GM19467 (cell line): ENCODE results near the gene ARIH1.

Experiments
- ATAC-seq: cut with Tn5 transposase; IDR thresholded peaks from one replicate; pipeline ENCODE4 v1.9.1; 2021; ENCODE audit warnings: mild to moderate bottlenecking, moderate library complexity; ENCODE audit not compliant: unreplicated experiment

The ARIH1 gene

DNA sequence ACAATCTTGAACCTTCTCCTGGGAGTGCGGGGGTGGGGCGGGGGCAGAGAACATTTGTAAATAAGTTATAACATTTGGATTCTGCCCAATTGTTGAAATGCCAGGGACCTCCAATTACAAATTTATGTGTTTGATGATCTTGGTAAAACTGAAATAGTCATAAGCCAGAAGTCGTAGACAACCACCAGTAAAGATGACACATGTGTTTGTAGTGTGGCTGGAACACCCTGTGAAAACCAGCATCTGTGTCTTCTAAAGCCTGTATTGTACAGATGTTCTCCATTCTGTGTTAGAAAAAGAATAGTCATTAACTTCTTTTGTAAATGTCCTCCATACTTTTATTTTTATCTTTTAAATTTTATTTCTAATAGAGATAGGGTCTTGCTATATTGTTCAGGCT, 61.8 kb downstream of the ARIH1 start:
- ATAC-seq: no peak

DNA sequence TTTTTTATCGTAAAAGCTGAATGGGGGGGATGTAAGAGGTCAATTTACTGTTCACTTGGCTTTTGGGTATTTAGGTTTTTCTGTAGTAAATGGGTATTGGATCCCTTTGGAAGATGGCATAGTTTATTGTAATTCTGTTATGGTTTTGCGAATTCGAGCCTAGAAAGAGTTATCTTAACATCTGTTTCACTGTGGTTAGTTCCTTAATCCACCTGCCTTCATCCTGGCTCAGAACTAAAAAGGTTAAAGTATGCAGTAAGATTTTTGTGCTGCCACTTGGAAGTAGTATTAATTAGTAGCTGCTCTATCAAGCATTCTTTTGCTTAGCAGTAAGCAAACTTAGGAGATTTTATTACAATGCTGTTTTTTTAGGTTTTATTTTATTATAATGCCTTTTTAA, 62.4 kb downstream of the ARIH1 start:
- ATAC-seq: no peak

DNA sequence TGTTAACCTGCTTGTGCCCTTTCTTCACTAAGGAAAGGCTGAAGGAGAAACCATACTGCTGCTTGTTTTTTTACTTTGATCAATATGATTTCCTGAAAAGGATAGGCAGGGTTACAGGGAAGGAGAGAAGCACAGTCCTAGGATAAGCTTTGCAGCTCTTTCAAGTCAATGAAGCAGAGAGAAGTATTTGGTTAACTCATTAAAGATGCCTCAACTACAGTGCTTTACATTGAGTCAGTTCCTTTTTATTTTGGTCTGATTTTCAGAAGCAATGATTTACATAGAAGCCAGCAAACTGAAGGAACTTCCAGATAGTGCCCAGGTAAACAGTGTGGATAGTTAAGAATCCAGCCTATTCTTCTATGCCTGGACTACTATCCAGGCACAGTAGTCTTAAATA, 64.8 kb downstream of the ARIH1 start:
- ATAC-seq: no peak

DNA sequence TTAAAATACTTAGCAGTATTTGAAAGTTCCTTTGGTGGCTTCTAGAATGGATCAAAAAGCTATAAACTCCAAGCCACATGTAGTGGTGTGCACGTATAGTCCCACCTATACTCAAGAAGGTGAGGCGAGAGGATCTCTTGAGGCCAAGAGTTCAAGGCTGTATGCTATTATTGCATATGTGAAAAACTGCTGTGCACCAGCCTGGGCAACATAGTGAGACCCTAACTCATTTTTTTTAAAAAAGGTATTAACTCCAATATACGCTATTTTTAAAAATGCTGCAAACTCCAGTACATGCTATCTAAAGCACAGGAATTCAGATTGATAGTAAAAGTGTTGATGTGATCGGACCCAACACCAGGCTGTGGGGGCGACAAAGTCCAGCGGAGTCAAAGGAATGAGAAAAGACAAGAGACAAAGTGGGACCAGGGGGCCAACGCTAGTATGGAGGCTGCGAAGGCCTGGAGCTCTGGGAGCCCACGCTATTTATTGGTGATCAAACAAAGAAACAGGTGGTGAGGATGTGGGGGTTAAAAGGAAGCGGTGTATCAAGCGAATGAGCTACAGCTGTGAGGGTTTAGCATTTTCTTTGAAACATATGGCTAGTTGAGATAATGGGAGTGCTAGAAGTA, 66.6 kb downstream of the ARIH1 start:
- ATAC-seq: no peak

DNA sequence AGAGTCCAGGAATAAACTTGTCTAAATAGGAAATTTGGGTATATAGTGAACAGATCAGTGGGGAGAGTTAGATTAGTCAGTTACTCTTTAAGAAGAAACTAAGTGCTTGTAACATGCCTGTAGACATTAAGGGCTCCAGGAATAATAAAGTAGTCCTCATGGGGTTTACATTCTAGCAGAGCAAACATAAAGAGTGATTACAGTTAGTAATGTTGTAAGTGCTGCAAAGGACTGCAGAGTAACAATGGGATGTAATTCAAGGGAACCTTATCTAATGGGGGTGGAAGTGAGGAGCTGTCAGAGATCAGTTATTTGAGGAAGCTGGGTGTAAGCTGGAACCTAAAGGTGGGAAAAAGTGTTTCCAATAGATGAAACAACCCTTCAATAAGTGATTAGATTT, 67.5 kb downstream of the ARIH1 start:
- ATAC-seq: no peak

GRCh38 chr15:72545156-72545555, 71.0 kb downstream of the ARIH1 start:
- ATAC-seq: no peak

- ATAC-seq: no peak
These were observed 80.6 kb downstream of the ARIH1 start for GRCh38 chr15:72554471-72555425.

DNA sequence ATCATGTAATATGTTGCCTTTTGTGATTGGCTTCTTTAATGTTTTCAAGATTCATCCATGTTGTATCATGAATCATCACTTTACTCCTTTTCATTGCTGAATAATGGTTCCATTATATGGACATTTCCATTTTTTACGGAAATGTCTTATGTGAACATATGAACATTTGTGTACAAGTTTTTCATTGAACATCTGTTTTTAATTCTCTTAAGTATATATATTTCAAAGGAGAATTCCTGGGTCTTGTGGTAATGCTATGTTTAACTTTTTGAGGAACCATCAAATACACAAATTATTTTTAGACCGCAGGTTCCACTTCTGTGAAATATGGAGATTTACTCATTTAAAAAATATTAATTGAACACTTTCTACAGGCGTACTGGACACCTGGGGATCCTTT, 85.7 kb downstream of the ARIH1 start:
- no peak for ATAC-seq

DNA sequence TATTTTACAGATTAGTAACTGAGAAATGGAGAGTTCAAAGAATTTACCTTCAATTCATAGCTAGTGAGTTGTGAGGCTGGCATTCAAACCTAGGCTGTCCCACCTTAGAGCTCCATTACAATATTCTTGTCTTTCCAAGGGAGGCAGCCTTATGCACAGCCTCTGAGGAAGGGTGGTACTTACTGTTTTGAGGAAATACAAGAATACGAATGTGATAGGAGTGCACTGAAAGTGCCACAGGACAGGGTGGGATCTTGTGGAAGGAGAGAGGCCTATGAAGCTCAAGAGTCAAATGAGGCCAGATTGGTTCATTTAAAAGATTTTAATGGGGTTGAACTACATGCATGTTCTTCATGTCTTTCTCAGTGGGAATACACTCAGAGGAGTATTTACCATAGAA, 86.3 kb downstream of the ARIH1 start:
- ATAC-seq: no peak

DNA sequence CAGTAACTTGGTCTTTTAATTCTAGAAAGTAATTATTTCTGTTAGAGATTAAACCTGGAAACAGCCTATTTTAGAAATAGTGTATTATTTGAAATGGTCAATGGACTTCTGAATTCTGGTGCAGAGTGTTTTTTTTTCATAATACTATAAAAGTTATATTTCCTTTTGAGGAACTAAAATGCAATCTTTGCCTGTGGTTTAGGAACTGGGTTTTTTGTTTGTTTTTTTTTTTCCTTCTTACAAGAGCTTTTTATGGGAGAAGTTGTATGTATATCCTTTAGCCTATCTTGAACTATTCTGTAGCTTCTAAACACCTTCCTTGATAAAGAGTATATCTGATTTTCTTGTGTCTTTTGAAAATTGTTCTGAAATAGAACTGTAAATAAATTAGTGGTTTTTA, 88.3 kb downstream of the ARIH1 start:
- ATAC-seq: no peak

DNA sequence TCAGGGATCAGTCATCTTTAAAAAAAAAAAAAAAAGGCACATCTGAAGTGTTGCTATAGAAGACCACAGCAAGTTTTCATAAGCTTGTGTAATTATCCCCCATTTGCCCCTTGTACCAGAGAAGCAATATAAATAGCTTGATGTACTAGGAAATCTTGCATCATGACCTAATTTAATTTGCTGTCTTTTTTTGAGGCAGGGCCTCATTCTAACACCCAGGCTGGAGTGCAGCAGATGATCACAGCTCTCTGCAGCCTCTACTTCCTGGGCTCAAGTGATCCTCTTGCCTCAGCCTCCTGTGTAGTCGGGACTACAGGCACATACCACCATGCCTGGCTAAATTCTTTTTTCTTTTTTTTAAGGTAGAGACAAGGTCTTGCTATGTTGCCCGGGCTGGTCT, 88.7 kb downstream of the ARIH1 start:
- no peak for ATAC-seq

DNA sequence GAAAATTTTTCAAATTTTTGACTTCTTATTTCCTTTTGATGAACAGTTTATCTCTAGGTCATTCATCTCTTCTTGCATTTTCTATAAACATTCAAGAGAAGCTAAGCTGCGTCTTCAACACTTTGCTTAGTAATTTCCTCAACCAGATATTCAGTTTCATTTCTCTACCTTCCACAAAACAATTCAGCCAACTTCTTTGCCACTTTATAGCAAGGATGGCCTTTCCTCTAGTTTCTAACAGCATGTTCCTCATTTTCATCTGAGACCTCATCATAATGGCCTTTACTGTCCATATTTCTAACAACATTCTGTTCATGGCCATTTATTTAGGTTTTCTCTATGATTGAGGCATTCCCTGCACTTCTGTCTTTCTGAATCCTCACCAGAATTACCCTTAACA, 90.0 kb downstream of the ARIH1 start:
- ATAC-seq: no peak

DNA sequence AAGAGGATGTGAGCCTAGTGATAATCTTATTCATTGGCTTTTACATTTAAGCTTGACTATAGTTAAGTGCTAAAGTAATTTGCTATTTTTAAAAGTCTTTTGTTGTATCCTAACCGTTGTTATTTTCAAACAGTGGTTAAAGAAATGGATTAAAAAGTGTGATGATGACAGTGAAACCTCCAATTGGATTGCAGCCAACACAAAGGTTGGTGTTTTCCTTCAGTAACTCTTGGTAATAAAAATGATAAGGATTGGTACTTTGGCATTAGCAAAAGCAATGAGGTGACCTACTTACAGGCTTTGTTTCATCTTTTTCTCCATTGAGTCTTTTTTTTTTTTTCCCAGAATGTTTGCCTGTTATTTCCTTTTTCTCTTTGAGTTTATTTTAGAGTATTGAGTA, 92.8 kb downstream of the ARIH1 start:
- no peak for ATAC-seq

GRCh38 chr15:72570059-72570458, 95.9 kb downstream of the ARIH1 start:
- ATAC-seq: no peak

DNA sequence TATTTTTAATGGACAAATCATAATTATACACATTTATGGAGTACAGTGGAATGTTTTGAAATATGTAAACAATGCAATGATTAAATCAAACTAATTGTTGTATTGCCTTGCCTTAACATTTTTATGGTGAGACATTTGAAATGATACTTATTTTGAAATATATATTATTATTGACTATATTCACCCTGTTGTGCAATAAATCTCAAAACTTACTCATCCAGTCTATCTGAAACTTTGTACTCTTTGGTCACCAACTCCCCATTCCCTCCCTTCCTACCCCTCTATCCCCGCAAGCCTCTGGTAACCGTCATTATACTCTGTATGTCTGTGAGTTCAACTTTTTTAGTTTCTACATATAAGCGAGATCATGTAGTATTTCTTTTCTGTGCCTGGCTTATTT, 105.7 kb downstream of the ARIH1 start:
- no peak for ATAC-seq

DNA sequence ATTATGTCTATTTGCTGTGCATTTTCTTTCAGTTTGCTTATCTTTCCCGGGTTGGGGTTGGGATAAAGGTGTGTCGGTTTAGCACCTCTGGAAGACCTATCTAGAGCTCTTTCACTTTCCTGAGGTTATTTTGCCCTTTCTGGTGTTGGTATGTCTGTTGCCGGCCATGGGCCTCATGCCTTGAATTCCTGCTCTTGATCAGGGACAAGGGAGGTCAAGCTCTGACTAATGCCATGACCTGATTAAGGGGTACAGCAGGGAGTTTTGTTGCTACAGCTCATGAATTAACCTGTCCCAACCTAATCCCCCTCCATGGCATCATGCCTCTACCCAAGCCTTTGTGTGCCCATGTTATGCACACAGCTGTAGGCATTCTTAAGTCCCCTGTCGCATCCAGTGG, 109.9 kb downstream of the ARIH1 start:
- no peak for ATAC-seq

DNA sequence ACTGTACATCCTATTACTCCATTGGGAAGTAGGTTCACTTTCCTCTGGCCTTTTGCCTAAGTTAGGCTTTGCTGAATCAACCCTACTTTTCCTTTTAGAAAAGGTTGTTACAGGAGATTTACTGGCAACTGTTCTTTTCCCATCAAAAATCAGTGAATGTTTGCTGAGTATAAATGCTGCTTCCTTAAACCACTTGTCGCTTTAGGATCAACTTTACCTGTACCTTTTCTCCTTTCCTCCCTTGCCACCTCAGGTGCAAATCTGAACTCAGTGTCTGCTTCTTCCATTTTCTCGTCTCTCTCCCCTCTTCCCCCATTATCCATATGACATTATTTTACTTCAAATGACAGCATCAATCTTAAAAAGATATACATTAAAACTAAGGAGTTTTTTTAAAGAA, 110.9 kb downstream of the ARIH1 start:
- no peak for ATAC-seq

- ATAC-seq: no peak
These were observed 111.4 kb downstream of the ARIH1 start for GRCh38 chr15:72585476-72586058.

- ATAC-seq: no peak
These were observed 114.0 kb downstream of the ARIH1 start for GRCh38 chr15:72588096-72588495.

DNA sequence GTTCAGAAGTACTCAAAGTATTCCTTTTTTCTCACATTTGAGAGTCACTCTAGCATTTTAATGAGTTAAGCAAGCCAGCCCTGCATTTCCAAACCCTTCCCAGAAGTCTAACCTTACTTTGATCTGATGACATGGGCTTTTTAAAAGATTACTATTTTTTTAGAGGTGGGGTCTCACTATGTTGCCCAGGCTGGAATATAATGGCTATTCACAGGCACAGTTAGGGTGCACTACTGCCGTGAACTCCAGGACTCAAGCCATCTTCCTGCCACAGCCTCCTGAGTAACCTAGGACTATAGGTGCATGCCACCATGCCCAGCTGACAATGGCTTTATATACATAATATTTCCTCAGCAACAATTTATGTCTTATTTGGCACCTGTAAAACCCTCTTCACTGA, 116.3 kb downstream of the ARIH1 start:
- no peak for ATAC-seq

- ATAC-seq: no peak
These were observed 117.2 kb downstream of the ARIH1 start for GRCh38 chr15:72591361-72591760.

- ATAC-seq: no peak
These were observed 118.0 kb downstream of the ARIH1 start for GRCh38 chr15:72592097-72592496.
